ENCODE results near the gene MAPK1IP1L.
A peak's percentile ranks its signal among the peaks of the same experiment; 100 is the strongest.
"Not testable (repeated sequence)": the region's sequence is repeated elsewhere in the genome, so short reads cannot be mapped to it uniquely, and the experiment has no call there.

Gene MAPK1IP1L

DNA sequence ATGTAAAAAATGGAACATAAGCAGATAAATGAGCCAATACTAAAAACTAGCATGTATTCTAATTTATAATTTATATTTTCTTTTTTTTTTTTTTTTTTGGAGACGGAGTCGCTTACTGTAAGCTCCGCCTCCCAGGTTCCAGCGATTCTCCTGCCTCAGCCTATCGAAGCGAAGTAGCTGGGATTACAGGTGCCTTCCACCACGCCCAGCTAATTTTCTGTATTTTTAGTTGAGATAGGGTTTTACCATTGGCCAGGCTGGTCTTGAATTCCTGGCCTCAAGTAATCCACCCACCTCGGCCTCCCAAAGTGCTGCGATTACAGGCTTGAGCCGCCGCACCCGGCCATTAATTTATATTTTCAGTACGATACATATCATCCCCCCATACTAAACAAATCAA lies 2.7 kb downstream of the MAPK1IP1L start:
- TF ChIP-seq, protein P1, sequence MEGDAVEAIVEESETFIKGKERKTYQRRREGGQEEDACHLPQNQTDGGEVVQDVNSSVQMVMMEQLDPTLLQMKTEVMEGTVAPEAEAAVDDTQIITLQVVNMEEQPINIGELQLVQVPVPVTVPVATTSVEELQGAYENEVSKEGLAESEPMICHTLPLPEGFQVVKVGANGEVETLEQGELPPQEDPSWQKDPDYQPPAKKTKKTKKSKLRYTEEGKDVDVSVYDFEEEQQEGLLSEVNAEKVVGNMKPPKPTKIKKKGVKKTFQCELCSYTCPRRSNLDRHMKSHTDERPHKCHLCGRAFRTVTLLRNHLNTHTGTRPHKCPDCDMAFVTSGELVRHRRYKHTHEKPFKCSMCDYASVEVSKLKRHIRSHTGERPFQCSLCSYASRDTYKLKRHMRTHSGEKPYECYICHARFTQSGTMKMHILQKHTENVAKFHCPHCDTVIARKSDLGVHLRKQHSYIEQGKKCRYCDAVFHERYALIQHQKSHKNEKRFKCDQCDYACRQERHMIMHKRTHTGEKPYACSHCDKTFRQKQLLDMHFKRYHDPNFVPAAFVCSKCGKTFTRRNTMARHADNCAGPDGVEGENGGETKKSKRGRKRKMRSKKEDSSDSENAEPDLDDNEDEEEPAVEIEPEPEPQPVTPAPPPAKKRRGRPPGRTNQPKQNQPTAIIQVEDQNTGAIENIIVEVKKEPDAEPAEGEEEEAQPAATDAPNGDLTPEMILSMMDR (IDR thresholded peaks at IDR 0.05), result no peak
- Histone ChIP-seq H3K4me3 (no peak overlapping the region), H3K27ac (no peak overlapping the region)
- no peak for DNase-seq (ENCODE audit: low spot score)

DNA sequence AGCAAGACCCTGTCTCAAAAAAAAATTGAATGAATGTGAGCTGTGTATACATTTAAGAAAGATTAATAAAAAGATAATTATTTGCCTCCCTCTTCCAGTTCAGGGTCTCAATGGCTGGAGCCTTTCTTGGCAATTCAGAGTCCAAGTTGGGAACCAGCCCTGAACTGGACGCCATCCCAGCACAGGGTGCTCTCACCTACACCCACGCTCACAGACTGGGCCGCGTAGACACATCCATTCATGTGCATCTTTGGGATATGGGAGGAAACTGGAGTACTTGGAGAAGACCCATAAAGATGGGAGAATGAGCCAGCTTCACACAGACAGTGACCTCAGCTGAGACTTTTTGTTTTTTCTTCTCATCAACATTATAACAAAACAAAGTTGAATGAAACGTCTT lies 6.5 kb downstream of the MAPK1IP1L start:
- Histone ChIP-seq H3K4me3 (no peak overlapping the region), H3K27ac (no peak overlapping the region)
- TF ChIP-seq, protein P1 (IDR thresholded peaks at IDR 0.05), result no peak
- DNase-seq (ENCODE audit: low spot score), result no peak

DNA sequence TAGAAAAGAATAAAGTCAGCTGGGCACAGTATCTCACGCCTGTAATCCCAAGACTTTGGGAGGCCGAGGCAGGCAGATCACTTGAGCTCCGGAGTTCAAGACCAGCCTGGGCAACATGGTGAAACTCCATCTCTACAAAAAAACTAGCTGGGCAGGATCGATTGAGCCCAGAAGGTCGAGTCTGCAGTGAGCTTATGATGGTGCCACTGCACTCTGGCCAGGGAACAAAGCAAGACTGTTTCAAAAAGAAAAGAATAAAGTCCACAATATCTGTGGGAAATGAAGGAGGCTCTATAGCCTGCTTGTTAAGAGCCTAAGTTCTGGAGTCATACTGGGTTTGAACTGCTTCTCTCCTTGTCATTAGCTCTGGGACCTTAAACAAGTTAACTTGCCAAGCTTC lies 7.9 kb downstream of the MAPK1IP1L start:
- Histone ChIP-seq H3K4me3 (no peak overlapping the region), H3K27ac (no peak overlapping the region)
- TF ChIP-seq, protein P1 (IDR thresholded peaks at IDR 0.05), result no peak
- no peak for DNase-seq (ENCODE audit: low spot score)

DNA sequence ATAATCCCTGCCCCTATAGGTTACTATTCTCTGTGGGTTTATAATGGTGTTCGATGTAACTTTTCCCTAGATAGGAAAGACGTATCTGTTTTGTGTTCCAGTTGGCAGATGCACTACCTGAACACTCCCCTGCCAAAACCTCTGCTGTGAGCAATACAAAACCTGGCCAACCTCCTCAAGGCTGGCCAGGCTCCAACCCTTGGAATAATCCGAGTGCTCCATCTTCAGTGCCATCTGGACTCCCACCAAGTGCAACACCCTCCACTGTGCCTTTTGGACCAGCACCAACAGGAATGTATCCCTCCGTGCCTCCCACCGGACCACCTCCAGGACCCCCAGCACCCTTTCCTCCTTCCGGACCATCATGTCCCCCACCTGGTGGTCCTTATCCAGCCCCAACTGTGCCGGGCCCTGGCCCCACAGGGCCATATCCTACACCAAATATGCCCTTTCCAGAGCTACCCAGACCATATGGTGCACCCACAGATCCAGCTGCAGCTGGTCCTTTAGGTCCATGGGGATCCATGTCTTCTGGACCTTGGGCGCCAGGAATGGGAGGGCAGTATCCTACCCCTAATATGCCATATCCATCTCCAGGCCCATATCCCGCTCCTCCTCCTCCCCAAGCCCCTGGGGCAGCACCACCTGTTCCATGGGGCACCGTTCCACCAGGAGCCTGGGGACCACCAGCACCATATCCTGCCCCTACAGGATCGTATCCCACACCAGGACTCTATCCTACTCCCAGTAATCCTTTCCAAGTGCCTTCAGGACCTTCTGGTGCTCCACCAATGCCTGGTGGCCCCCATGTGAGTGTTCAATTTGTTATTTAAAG lies 11.3 kb downstream of the MAPK1IP1L start:
- Histone ChIP-seq H3K27ac (peak overlapping the region in 1 of 2 donors; percentile 39), H3K4me3 (no peak overlapping the region)
- TF ChIP-seq, protein P1 (IDR thresholded peaks at IDR 0.05), result no peak
- no peak for DNase-seq (ENCODE audit: low spot score)

DNA sequence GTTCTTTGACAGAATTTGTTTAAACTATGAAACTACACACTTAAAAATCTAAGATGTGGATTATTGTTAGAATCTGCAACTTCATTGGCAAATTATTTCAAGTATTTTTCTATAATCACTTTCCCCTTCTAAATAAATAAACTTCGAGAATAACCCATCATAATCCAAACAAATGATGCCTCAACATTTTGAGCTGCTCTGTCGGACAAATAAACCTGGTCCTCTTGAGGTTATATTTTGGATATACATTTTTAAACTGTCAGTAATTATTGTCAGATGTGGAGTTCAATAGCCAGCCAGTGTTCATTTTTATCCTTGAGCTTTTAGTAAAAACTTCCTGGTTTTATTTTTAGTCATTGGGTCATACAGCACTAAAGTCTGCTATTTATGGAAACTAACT lies 13.4 kb downstream of the MAPK1IP1L start:
- not testable (repeated sequence) for DNase-seq (ENCODE audit: low spot score); H3K4me3 ChIP-seq
- H3K27ac ChIP-seq, result peak overlapping the region; percentile 22 to 57

DNA sequence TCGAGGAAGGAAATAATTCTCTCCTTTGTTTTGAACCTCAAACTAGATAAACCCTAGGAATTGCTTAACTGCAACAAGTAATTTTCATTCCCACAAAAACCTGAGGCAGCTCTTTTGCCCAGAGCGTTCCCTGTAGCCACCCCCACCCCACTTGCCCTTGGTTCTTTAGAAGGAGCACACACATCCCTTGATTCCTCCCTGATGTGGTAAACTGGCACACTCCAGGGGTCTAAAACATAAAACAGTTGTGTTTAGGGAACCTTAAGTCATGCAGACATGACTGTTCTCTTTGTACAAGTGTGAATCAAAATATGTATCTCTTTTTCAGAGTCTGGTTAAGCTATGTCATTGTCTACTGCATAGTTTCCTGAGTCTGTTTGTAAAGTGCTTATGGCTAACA lies 14.0 kb downstream of the MAPK1IP1L start:
- DNase-seq (ENCODE audit: low spot score), result no peak
- H3K4me3 ChIP-seq, result no peak overlapping the region
- TF ChIP-seq, protein P1 (IDR thresholded peaks at IDR 0.05), result no peak
- peak overlapping the region; percentile 57 to 68 for H3K27ac ChIP-seq

DNA sequence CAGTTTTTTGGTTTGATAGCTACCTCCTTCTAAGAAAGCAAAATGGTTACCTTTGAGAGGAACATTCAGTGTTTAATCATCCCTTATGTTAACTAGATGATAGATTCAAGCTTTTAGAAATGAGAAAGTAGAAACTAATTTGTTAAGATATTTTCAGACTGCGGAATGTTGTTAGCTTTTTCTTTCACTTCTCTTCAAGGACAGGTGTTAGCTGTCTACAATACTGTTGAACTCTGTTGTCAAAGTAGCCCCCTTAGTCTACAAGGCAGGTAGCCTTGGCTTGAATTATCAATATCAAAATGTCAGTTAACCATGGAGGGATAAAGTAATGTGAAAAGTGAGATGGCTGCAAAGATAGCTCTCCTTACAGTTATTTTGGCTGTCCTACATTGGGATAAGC lies 14.8 kb downstream of the MAPK1IP1L start:
- H3K4me3 ChIP-seq, result no peak overlapping the region
- TF ChIP-seq, protein P1 (IDR thresholded peaks at IDR 0.05), result no peak
- DNase-seq (ENCODE audit: low spot score), result no peak
- H3K27ac ChIP-seq, result no peak overlapping the region
